GM13977 (cell line): Measurements from ENCODE around the gene CST8.

Experiments
- DNase-seq: peaks from one replicate; pipeline ENCODE4 v3.0.0; 2012; ENCODE audit warnings: low spot score
- in situ Hi-C: fragments of 300-500 bp; cut with MboI; formaldehyde crosslinking; loops from one replicate; pipeline ENCODE4 v1.12.0; 2022; ENCODE audit warnings: low sequenced_read_pairs, low pct_unique_long_range_greater_than_20kb, mixed read lengths, inconsistent platforms; ENCODE audit not compliant: unreplicated experiment
- TF ChIP-seq, protein P1 (sequence below): IDR thresholded peaks from 2 replicates; pipeline ENCODE4 v1.5.1; 2012; ENCODE audit warnings: mild to moderate bottlenecking, control low read depth; ENCODE audit not compliant: insufficient read depth; ENCODE audit errors: extremely low read depth, missing control alignments

The CST8 gene

DNA sequence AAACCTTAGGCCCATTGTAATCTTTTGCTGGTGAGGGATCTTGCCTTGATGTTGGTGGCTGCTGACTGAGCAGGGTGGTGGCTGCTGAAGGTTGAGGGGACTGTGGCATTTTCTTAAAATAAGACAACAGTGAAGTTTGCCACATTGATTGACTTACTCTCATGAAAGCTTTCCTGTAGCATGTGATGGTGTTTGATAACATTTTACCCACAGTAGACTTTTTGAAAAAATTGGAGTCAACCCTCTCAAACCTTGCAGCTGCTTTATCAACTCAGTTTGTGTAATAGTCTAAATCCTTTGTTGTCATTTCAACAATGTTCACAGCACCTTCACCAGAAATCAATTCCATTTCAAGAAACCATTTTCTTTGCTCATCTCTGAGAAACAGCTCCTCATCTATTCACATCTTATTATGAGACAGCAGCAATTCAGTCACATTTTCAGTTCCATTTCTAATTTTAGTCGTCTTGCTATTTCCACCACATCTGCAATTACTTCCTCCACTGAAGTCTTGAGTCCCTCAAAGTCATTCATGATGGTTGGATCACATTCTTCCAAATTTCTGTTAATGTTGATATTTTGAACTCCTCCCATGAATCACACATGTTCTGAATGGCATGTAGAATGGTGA, 40.1 kb downstream of the CST8 start:
- in situ Hi-C loops: no loop called here
- TF ChIP-seq, protein P1, sequence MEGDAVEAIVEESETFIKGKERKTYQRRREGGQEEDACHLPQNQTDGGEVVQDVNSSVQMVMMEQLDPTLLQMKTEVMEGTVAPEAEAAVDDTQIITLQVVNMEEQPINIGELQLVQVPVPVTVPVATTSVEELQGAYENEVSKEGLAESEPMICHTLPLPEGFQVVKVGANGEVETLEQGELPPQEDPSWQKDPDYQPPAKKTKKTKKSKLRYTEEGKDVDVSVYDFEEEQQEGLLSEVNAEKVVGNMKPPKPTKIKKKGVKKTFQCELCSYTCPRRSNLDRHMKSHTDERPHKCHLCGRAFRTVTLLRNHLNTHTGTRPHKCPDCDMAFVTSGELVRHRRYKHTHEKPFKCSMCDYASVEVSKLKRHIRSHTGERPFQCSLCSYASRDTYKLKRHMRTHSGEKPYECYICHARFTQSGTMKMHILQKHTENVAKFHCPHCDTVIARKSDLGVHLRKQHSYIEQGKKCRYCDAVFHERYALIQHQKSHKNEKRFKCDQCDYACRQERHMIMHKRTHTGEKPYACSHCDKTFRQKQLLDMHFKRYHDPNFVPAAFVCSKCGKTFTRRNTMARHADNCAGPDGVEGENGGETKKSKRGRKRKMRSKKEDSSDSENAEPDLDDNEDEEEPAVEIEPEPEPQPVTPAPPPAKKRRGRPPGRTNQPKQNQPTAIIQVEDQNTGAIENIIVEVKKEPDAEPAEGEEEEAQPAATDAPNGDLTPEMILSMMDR: no peak
- no peak for DNase-seq

DNA sequence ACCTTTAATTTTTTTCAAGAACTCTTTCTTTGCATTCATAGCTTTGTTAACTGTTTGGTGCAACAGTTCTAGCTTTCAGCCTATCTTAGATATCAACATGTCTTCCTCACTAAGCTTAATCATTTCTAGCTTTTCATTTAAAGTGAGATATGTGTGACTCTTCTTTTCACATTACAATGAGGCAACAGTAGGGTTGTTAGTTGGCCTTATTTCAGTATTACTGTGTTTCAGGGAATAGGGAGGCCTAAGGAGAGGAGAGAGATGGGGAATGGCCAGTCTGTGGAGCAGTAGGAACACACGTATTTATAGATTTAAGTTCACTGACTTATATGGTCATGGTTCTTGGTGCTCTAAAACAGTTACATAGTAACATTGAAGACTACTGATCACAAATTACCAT, 41.6 kb downstream of the CST8 start:
- in situ Hi-C loops: no loop called here
- no peak for DNase-seq
- TF ChIP-seq, protein P1: no peak

DNA sequence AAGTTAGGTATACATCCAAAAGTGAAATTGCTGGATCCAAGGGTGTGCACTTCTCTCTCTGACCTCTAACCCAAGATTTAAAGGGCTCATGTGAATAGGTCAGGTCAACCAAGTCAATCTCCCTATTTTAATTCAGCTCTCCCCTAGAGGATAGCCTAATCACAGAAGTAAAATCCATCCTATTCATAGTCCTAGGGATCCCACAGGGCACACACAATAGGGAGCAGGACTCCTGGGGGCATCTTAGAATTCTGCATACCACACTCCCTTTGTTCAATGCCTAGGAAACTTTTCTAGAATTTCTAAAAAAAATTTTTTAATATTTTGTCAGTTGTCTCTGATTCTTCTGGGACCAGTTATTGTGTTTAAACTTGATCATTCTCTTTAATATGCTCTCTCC, 42.2 kb downstream of the CST8 start:
- TF ChIP-seq, protein P1: no peak
- DNase-seq: no peak
- in situ Hi-C loops: no loop called here

DNA sequence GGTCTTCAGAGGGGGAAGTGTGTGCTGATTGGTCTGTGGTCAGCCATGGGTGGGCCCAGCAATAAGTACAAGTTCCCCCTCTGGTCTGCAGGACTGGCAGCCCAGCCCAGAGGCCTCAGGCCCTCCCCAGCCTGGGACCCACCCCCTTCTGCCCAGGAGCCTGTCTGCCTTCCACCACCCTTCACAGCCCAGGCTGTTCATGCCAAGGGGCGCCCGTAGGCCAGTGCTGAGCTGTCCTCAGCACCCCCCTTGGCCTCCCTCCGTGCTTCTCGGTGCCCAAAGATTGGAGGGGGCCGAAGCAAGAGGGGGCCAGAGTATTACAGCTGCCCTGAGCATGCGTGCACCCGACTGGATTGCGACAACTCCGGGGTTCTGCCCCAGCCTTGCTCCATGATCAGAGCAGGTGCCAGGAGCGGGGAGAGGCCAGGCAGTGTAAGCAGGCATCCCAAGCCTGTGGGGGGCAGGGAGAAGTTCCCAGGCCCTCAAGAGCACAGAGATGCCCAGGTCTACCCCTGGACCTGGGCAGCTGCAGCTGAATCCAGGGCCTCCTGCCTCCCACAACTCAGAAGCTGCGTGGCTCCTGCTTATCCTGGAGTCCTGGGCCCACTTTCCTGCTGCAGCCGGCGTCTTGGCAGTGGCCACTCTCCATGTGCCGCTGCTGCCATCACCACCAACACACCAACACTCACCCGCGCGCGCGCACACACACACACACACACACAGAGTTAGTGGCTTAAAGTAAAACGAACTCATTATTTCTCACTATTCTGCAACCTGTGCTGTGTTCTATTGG, 44.1 kb downstream of the CST8 start:
- TF ChIP-seq, protein P1: no peak
- in situ Hi-C loops: no loop called here
- no peak for DNase-seq

DNA sequence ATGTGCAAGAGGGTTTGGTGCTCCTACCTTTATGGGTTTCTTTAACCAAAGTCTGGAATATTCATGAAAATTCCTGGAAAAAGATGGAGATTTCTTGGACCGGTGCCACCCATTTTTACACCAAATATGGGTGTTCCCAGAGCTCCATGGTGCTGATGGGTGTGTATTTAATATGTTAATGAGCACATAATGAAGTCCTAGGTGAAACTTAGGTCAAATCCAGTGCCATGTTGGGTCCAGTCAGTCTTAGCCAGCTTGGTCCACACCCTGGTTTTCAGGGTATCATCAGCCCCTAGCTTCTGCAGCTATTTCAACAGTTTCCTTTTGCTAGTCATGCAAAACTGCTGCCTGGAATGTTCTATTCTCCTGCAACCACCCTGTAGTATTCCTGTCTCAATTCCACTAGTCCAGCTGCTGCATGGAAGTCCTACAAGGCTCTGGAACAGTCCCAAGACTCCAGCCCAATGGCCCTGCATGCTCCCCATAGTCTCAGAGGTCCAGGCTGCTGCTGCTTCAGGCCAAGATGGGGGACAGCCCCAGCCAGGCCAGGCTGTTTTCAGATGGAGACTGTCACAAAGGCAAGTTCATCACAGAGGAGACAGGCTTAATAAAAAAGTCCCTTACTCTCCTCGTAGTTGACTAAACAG, 45.5 kb downstream of the CST8 start:
- DNase-seq: no peak
- TF ChIP-seq, protein P1: no peak
- in situ Hi-C loops: no loop called here

DNA sequence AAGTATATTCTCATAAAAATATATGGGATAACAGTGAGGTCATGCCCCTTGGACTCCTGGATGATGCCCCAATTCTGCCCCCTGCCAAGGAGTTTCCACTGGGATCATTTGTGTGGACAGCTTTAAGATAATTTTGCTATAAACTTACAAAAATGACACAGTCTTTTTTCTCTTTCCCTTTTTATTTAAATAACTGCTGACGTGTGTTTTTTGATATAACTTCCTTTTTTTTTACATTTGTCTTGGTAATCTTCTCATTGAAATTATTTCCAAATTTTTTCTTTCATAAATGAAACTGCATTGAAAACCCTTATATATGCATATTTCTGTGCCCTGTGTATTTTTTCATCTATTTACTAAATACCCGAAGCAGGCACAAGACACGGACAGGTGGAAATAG, 46.1 kb downstream of the CST8 start:
- TF ChIP-seq, protein P1: no peak
- DNase-seq: no peak
- in situ Hi-C loops: no loop called here
